GM19238 (cell line): ENCODE results near the gene VEGFC.

ENCODE experiments used
- DNase-seq: peaks from one replicate; pipeline ENCODE4 v3.0.0; 2011; ENCODE audit warnings: low spot score; ENCODE audit not compliant: insufficient read length

The VEGFC gene

DNA sequence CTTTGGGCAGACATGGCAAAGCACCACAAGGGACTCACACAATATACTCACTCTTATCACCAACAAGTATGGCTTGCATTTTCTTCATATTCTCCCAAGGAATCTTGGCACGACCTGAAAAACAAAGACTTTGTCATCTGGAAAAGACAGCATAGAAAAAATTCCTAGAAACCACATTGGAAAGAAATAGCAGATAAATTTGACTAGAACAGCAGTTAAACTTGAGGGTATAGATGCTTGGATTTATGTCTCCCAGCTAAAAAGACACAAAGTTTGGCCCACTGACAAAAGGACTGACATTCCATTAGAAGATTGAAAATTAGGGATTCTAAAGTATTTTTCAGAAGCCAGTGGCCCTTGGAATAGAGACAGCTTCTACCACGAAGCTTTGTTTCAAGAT lies 6.9 kb upstream of the VEGFC start:
- DNase-seq: no peak

GRCh38 chr4:176798540-176798939 lies 5.8 kb upstream of the VEGFC start:
- DNase-seq: no peak

- no peak for DNase-seq
Observed at GRCh38 chr4:176795441-176795840, 2.7 kb upstream of the VEGFC start.

GRCh38 chr4:176794651-176795050 lies 1.9 kb upstream of the VEGFC start:
- DNase-seq: no peak

DNA sequence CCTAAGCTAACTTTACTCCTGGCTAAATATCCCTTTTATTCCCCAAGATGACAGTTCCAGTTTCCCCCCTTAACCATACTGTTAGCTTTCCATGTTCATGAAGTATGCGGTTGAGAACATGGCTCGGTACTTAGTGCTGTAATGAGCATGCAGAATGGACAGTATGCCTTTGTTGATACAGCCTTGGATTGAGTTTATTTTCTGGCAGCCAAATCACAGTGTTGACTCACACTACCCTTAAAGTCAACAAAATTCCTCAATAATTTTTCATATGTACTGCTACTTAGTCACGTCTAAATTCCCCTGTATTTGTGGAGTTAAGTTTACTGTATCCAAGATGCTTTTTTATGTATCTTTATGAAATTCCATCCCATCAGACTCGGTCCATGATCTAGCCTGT lies 1.4 kb upstream of the VEGFC start:
- no peak for DNase-seq

GRCh38 chr4:176793060-176793605 lies 411 bp upstream of the VEGFC start:
- DNase-seq: no peak

DNA sequence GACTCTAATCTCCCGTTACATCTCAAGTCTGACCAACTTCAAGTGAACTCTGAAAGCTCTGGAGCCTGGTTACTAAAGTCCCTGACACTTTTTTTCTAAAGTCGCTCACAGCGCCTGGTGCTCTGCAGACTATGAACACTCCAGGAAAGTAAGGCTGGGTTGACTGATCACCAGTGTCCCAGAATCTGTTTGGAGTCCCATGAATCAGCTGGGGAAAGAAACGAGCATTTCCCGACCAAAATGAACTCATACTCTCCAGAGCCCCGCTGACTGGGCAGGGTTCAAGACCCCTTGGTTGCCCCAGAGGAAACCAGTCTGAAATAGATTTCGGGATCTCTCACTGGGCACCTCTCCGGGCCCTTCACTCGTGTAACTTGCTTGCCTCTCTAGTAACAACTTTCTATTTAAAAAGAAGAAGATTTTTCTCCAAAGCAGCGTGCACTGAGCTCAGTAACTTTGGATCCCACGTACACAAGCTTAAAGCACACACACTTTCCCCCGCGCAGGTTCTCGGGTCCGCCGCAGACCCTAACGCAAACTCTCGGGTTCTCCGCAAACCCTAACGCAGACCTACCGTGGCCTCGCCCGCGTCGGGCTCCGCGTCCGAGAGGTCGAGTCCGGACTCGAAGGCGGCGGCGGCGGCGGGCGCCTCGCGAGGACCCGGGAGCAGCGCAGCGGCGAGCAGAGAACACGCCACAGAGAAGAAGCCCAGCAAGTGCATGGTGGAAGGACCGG lies 964 bp downstream of the VEGFC start:
- DNase-seq: no peak

- DNase-seq: no peak
Observed at GRCh38 chr4:176790398-176790797, 2.3 kb downstream of the VEGFC start.

DNA sequence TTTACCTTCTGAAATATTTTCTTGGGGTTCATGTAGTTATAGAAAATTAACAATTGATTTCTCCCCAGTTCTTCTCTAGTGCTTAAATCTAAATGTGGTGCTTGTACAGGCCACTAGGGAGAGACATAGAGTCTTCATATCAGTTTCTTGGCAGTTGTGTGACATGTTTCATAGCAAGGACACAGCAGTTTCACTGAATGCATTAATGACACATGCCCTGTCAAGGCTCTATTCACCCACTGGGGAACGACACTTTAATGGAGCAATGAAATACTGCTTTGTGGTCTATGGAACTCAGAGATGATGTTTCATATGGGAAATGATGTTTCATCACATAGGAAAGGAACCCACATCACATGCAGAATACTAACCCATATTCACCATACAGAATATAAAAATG lies 2.8 kb downstream of the VEGFC start:
- peak; percentile 13 for DNase-seq

DNA sequence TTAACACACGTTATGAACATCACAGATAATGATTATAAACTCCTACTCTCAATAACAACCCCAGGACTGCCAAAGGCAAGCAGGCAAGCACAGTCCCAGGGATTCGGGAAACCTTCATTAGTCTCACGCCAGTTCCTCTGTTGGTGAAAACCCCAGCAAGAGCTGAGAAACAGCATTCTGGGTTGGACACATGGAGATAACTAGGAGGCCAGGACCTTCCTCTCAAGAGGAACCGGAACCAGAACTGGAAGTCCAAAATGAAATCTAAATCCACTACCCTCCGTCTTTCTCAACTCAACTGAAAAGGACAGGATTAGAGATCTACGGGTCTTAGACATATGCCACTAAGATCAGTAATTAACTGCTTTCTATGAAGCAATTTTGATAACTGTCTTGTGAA lies 3.8 kb downstream of the VEGFC start:
- no peak for DNase-seq

- DNase-seq: no peak
Observed at GRCh38 chr4:176788248-176788647, 4.5 kb downstream of the VEGFC start.

DNA sequence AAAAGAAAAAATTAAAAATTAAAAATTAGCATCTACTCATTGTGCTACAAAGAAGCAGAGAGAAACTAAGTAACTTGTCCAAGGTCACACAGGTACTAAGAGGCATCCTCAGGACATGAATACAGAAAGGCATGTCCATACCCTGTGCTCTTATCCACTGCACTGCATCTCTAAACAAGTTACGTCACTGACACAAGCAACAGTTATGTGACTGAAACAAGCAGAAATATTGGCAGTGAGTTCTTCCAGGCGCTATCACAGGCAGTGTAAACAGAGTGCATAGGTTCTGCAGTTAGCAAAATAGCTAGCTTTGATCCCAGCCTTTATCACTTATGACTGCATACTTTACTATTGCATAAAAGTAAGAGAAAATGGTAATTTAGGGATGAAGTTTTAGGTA lies 7.9 kb downstream of the VEGFC start:
- no peak for DNase-seq

- no peak for DNase-seq
Observed at GRCh38 chr4:176782794-176783193, 9.9 kb downstream of the VEGFC start.

DNA sequence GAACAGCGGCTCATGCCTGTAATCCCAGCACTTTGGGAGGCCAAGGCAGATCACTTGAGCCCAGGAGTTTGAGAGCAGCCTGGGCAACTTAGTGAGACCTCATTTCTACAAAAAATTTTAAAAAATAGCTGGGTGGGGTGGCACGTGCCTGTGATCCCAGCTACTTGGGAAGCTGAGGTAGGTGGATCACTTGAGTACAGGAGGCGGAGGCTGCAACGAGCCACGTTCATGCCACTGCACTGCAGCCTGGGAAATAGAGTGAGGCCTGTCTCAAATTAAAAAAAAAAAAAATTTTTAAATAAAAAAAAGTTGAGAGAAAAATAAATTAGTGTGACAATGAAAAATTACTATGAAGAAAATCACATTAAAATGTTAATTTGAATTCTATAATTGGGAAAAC lies 10.5 kb downstream of the VEGFC start:
- no peak for DNase-seq

- DNase-seq: no peak
Observed at GRCh38 chr4:176781739-176782100, 11.0 kb downstream of the VEGFC start.

DNA sequence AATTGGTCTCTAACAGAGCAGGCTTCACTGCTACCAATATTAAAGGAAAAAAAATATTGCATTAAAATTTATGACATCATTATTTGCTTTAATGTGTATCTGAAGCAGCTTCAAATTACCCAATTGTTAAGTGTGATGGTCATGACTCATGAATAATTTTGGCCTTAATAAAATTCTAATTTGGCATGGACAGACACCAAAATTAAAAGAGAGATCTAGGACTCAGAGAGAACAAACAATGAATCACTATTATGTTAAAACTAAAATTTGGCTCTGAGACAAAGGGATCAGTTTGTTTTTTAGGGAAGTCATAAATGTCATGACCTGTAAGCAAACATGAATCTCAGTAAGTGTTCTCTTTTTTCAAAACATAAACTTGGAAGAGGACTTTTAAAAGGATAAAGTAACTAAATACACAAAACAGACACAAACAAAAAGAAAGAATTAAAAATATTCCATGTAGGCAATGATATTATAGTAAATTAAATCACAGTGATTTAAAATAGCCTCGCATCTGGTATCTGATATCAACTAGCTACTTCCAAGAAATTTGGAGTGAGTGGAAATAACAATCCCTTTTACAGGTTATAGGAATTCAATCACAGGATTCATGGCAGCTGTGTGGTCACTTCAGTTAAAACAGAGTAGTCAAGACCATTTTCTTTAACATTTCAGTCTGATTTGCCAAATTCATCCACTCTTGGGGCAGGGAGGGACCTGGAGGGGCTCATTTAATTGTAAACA lies 11.6 kb downstream of the VEGFC start:
- DNase-seq: no peak

DNA sequence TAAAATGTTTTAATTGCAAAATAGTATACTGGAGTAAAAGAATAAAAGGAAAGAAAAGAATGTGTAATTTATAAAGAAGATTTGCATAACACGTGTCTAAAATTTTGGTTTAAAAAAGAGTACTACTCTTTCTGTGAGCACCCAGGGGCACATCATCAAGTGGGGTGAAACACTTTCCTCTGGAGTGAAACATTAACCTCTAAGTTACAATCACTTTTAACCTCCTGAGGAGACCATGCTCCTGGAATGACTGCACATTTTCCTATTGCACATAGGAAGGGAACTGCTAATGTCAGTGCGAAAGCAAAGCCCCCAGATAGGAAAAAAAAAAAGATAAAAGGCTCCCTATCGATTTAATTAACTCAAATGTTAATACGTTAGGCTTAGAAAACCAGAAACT lies 13.3 kb downstream of the VEGFC start:
- no peak for DNase-seq

DNA sequence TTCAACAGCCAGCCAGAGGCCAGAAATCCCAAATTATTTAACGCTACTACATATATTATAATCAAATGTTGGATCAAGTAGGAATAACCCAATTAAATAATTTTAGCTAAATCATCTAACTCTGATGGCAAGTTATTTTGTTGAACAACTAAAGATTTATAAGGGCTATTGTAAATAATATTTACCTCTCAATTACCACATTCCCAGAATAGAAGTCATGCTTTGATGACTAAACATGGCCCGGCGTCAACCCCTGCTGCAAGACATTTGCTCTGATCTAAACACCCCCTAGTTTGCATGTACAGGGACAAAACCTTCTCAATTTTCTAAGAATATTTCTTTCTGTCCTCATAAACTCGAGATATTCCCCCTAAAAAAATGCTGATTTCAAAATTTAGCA lies 14.2 kb downstream of the VEGFC start:
- DNase-seq: no peak

- DNase-seq: no peak
Observed at GRCh38 chr4:176778063-176778462, 14.7 kb downstream of the VEGFC start.

- DNase-seq: no peak
Observed at GRCh38 chr4:176775338-176775737, 17.4 kb downstream of the VEGFC start.

DNA sequence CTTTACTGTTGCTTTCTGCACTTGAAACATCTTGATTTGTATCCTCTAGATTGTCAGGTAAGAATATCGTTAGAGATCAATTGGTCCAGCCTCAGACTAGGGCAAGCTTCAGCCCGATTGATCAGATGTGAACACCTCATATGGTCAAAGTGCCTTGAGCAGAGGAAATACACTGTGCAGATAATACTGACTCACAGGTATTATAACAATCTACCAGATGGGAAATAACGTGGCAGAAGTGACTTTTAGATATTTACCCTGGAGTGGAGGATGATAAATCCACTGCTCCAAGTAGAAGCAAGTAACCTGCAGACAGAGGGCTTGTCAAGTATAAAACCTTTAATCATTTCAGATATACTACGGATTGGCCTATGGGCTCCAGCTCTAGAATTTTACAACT lies 17.9 kb downstream of the VEGFC start:
- DNase-seq: no peak

- DNase-seq: no peak
Observed at GRCh38 chr4:176769514-176769913, 23.2 kb downstream of the VEGFC start.

DNA sequence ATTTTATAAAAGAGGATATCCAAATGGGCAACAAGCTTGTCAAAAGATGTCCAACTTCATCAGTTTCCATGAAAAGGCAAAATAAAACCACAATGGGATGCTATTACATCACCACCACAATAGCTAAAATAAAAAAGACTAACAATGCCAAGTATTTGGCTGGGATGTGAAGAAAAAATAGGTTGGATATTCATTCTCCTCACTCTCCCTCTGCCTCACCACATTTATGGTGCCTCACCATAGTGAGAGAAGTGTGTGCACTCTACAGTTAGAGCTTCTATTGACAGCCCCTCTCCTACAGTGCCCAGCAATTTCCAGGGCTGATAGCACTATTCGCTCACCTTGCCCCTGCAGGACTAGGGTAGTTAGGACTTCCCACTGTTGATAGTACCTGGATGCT lies 25.5 kb downstream of the VEGFC start:
- DNase-seq: no peak
